T follicular helper cell (primary cell): ENCODE data around the gene EGLN3.
"Not testable (repeated sequence)": the region's sequence is repeated elsewhere in the genome, so short reads cannot be mapped to it uniquely, and the experiment has no call there.

Experiments
- DNase-seq: peaks from one replicate; pipeline ENCODE4 v3.0.0-alpha.2; 2020; ENCODE audit warnings: low read depth
- total RNA-seq, 2 experiments: gene quantifications; one replicate each; lab custom pipeline; 2026; lab: John Stamatoyannopoulos, UW

The EGLN3 gene
- 8.5 to 10.6 reads per million in 2 experiments for total RNA-seq

DNA sequence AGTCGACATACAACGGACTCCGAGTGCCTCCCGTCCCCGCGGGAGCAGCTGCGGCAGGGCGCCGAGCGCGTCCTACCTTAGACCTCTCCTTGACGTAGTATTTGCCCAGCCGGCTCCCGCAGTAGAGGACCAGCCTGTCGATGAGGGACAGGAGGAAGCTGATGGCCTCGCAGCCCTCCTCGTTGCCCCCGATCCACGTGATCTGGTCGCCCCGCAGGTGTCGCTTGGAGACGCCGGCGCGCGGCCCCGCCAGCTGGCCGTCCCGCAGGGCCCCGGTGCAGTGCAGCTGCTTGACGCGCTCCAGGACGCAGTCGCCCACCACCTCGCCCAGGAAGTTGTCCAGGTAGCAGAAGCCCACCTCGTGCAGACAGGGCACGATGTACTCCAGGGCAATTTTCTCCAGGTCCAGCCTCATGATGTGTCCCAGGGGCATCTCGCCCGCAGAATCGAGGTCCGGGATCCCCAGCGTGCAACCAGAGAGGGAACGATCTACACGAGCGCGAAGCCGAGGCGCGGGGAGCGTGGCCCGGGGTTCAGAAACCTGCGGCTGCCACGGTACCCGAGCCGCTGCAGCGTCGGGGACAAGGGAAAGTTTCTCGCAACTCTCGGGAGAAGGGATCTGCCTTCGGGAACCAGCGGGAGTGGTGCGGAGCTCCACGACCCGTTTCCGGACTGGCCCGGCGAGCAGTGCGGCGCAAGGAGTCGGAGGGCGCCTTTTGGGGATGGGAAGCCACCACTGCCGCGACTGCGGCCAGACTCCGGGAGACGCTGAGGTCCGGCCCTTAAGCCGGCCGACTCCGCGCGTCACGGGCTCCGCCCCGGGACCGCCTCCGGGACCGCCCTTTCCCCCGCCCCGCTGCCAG, at the start of gene EGLN3:
Gene EGLN3 (minus strand): TSS at position 755 of the 863 bp plus-strand sequence. CDS start 322 bp downstream, at position 433.
- no peak for DNase-seq

DNA sequence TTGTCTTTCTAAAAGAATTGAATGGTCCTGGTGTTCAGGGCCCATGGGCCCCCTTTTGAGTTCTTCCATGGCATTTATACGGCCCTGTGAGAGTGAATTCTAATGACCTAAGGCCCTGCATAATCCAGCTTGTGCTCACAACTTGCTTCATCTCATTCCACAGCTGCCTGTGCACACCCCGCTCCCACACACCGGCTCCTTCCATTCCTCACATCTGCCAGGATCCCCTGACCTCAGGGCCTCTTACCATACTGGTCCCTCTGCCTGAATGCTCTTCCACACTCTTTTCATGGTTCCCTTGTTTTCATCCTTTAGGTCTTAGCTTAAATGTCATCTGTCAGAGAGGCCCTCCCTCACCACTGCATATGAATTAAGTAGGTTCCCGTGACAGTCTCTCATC, 49.5 kb upstream of the EGLN3 start:
- no peak for DNase-seq

- DNase-seq: no peak
Observed at GRCh38 chr14:33999771-34000291, 49.0 kb upstream of the EGLN3 start.

GRCh38 chr14:33997611-33998010, 46.7 kb upstream of the EGLN3 start:
- no peak for DNase-seq

- no peak for DNase-seq
Observed at GRCh38 chr14:33996462-33996861, 45.6 kb upstream of the EGLN3 start.

- no peak for DNase-seq
Observed at GRCh38 chr14:33993246-33993645, 42.4 kb upstream of the EGLN3 start.

DNA sequence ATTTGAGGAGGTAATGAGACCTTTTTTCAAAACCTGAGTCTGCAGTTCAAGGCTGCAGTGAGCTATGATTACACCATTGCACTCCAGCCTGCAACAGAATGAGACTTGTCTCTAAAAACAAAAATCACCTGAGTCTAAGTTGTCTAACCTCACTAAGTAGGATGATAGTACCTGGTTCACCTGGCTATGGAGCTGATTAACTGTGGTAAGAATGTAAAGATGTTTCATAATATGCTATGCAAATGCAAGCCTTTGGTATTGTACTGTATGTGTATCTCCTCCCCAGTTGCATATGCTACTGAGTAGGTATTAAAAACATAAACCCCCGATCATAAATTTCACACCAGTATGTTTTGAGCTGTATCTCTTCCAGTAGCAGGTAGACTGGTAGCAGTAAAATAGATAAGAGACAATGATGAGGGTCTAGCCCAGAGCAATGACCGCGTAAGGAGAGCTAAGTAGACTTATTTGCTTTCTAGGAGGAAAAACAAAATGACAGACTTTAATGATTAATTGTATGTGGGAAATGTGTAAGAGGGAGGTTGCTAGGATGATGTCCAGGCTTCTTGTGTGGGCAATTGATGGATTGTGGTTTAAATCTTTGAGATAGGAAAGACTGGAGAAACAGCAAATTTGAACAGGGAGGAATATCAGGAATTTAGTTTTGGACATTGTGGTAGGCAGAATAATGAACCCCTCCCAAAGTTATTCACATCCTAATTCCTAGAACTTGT, 41.6 kb upstream of the EGLN3 start:
- DNase-seq: no peak

GRCh38 chr14:33990790-33991189, 39.9 kb upstream of the EGLN3 start:
- DNase-seq: no peak

DNA sequence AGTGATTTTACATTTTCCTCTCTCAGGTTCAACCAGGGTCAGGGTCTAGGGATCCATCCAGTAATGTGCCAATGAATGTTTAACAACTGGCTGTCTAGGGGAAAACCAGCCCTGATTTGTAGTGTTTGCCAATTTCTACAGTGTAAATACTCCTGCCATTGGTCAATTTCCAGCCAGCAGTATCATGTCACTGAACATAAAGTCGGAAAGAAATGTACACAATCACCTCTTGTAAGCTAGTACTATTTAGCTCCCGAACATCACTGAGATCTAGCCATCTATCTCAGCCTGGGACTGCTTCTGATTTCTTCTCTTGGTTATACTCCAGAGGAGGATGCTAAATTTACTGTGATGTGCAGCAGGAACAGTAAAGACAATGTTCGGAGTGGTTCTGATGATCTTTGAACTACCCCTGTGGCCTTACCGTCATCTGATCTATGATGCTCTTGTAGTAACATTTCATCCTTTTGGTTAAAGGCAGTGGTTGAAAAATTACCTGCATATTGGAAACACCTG, 36.7 kb upstream of the EGLN3 start:
- no peak for DNase-seq

DNA sequence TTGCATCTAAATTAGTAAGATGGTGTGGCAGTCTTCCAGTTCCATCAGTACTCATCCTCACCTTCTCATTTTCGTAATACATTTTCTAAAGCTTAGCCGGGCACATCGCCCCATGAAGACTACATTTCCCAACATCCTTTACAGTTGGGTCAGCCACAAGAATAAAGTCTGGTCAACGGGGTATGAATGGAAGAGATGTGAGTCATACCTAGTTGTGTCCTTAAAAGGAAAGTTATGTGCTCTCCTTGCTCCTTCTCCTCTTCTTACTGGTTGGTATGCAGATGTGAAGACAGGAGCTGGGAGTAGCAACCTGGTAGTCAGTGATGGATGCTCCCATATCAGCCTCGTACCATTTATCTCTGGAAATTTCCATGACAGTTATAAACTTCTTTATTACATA, 35.9 kb upstream of the EGLN3 start:
- DNase-seq: no peak

- no peak for DNase-seq
Observed at GRCh38 chr14:33985242-33985641, 34.4 kb upstream of the EGLN3 start.

DNA sequence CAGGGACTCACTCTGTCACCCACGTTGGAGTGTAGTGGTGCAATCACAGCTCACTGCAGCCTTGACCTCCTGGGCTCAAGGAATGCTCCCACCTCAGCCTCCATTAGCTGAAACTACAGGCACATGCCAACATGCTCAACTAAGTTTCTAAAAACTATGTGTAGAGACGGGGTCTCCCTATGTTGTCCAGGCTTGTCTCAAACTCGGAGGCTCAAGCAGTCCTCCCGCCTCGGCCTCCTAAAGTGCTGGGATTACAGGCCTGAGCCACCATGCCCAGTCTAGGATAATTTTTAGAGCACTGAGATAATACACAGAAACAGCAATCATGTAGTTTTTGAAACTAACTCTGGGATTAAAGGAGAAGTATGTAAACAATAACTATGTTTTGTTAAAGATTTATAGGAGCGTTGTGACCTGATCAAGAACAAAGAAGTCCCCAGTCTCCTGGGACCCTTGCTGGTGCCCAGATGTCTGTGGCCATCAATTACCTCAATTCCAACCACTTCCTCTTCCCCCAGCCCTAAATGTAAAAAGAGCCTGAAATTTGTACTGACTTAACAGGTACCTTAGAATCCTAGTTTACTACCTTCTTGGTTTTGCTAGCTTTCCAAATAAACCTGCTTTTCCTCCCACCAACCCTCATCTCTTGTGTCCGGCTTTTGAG, 28.9 kb upstream of the EGLN3 start:
- no peak for DNase-seq

DNA sequence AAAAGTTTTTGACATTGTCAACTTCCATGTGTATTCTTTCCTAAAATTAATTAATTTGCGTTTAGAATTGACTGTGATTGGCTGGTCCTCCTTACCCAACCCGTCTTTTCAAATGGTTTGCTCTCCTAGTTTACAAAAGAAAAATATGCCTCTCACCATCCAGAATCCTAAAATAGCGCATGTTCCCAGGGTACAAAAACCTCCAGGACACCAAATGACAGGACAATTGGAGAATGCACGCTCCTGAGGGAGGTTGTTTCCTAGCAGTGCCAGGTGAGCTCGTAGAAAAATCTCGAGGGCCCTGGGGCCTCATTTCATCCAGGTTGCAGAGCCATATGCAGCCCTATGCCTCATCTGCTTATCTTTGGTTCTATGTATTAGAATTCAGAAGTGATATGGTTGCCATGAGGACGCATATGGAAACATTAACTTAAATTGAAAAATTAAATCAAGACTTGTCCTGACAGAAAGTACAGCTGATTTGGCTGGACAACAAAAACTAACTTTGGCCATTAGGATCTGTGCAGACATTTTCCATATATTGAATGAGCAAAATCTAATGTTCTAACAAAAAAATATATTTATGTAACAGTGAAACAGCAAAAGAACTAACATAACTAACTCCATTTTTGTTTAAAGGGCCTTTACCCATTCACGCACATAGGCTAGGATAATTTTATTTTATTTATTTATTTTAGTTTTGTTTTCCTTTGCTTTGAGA, 28.2 kb upstream of the EGLN3 start:
- no peak for DNase-seq

DNA sequence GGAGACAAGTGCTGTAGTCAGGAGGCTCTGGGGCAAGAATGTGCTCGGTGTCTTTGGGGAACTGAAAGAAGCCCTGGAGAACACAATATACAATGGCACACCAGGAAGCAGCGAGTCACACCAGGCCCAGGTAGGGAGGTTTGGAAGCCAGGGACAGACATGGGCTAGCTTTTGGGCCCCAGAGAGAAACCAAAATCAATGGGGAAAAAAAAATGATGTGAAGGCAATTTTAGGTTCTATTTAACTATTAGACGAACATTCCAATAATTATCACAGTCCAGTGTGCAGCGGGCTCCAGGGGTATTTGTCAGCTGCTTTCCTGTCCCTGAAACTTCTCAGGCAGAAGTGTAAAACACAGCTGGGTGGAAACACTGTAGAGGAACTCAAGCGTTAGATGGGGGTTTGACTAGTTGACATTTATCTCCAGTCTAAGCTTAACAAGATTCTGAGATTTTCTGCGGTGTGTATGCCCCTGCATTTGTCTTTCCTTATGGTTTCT, 21.8 kb upstream of the EGLN3 start:
- no peak for DNase-seq

DNA sequence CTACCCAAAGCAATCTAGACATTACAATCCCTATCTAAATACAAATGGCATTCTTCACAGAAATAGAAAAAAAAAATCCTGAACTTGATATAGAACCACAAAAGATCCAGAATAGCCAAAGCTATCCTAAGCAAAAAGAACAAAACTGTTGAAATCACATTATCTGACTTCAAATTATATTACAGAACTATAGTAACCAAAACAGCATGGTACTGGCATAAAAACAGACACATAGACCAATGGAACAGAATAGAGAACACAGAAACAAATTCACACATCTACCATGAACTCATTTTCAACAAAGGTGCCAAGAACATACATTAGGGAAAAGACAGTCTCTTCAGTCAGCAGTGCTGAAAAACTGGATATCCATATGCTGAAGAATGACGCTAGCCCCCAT, 19.0 kb upstream of the EGLN3 start:
- not testable (repeated sequence) for DNase-seq

DNA sequence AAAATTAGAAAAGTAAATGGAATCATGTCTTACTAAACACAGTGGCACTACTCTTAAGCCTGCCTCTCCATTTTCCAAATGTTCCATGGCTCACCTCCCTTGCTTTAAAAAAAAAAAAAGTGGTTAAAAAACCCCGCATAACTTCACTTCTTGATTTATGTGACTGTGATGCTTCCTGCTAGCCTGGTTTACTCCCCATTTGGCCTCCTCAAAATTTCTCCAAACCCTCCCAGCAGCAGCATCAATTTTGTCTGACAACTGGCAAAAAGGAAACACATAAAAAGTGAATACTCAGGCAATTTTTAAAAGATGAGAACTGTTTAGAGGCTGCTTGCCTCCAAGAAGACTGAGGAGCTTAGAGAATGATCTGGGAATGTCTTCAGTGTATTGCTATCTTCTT, 17.8 kb upstream of the EGLN3 start:
- DNase-seq: no peak

DNA sequence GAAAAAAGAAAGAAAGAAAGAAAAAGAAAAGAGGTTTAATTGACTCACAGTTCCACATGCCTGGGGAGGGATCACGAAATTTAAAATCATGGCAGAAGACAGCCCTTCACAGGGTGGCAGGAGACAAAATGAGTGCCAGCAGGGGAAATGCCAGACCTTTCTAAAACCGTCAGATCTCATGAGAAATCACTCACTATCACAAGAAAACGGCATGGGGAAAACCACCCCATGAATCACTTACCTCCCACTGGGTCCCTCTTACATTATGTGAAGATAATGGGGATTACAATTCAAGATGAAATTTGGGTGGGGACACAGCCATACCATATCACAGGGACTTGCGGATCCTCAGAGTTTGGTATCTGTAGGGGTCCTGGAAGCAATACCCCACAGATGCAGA, 16.3 kb upstream of the EGLN3 start:
- no peak for DNase-seq

DNA sequence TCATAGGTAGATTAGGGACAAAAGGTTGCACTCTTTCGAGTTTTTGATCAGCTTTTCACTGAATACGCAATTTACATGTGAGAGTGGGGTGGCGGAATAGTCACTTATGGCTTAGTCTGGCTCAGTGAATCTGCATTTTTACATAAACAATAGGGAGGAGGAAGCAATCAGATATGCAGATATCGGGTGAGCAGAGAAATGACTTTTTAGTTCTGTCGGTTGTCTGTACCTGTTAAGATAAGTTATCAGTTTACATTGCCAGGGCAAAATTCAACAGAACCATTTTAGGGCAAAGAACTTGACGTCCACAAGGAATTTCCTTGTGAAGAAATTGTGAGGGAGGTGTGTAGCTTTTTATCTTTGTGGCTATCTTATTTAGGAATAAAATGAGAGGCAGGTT, 15.4 kb upstream of the EGLN3 start:
- no peak for DNase-seq

GRCh38 chr14:33964599-33965317, 13.9 kb upstream of the EGLN3 start:
- no peak for DNase-seq

- no peak for DNase-seq
Observed at GRCh38 chr14:33963892-33964291, 13.0 kb upstream of the EGLN3 start.

GRCh38 chr14:33962466-33962865, 11.6 kb upstream of the EGLN3 start:
- DNase-seq: not testable (repeated sequence)
